Natural killer cell (primary cell): ENCODE results near the gene RUFY4. TPM values are rescaled to one million over a fixed set of nuclear protein-coding genes. Genes with fewer than 3 reads are reported as not detected.

Experiments used
- ATAC-seq, 3 donors: fragments of 150-1000 bp in 2 of 3; fragments of 200-7000 bp in 1 of 3; cut with Tn5 transposase; 1 replicate in 1 of 3; 2 replicates in 2 of 3; pipeline ENCODE4 v1.10.0; 2021; ENCODE audit warnings: mild to moderate bottlenecking in 2 of 3, moderate library complexity in 2 of 3
- DNase-seq, 2 donors: peaks; one replicate each; pipeline versions ENCODE4 v3.0.0 to v3.0.0-alpha.2; 2013 to 2021; ENCODE audit warnings: mixed read lengths in 1 of 2
- H3K27ac ChIP-seq: one replicate; pipeline ENCODE4 v1.5.1; 2013; ENCODE audit warnings: mild to moderate bottlenecking, low read length
- H3K27me3 ChIP-seq: one replicate; pipeline ENCODE4 v1.6.1; 2013; ENCODE audit warnings: low read length; ENCODE audit not compliant: control insufficient read depth, insufficient read depth
- H3K36me3 ChIP-seq: one replicate; pipeline ENCODE4 v1.6.1; 2013; ENCODE audit warnings: low read length; ENCODE audit not compliant: control insufficient read depth, insufficient read depth
- H3K4me1 ChIP-seq: one replicate; pipeline ENCODE4 v1.6.1; 2013; ENCODE audit warnings: low read length; ENCODE audit not compliant: control insufficient read depth, insufficient read depth
- H3K4me3 ChIP-seq: one replicate; pipeline ENCODE4 v1.5.1; 2013; ENCODE audit warnings: low read length
- H3K9me3 ChIP-seq: one replicate; pipeline ENCODE4 v1.6.1; 2013; ENCODE audit warnings: low read length; ENCODE audit not compliant: control insufficient read depth, insufficient read depth
- H3K27ac Mint-ChIP-seq, 2 donors: one replicate each; pipeline ENCODE4 v1.8.0; 2022; ENCODE audit warnings: mild to moderate bottlenecking in 2 of 2, mixed read lengths in 2 of 2, moderate library complexity in 1 of 2
- H3K27me3 Mint-ChIP-seq, 2 donors: one replicate each; pipeline ENCODE4 v1.8.0; 2022; ENCODE audit warnings: low read depth in 2 of 2, mixed read lengths in 2 of 2
- H3K36me3 Mint-ChIP-seq: one replicate; pipeline ENCODE4 v1.8.0; 2022; ENCODE audit warnings: mixed read lengths
- H3K4me1 Mint-ChIP-seq, 2 donors: one replicate each; pipeline ENCODE4 v1.8.0; 2022; ENCODE audit warnings: mixed read lengths in 2 of 2
- H3K4me3 Mint-ChIP-seq: one replicate; pipeline ENCODE4 v1.8.0; 2022; ENCODE audit warnings: mild to moderate bottlenecking, moderate library complexity, mixed read lengths
- H3K9me3 Mint-ChIP-seq, 2 donors: one replicate each; pipeline ENCODE4 v1.8.0; 2022; ENCODE audit warnings: mixed read lengths in 2 of 2
- CTCF ChIP-seq: fragments of 200-600 bp; IDR thresholded peaks from one replicate; pipeline ENCODE4 v1.8.0; 2022; ENCODE audit warnings: antibody characterized with exemption
- WGBS: methylation state at CpG from one replicate; pipeline ENCODE4 v1.1.7; 2013; ENCODE audit warnings: missing lambda C conversion rate; ENCODE audit not compliant: insufficient coverage; 5-methylcytosine and 5-hydroxymethylcytosine counted together
- intact Hi-C: fragments of 100-400 bp; cut with micrococcal nuclease; formaldehyde crosslinking; loops from one replicate; pipeline ENCODE4 v1.14.2; 2022
- total RNA-seq, 4 donors: library from RNA; stranded (reverse); fragments of 120-200 nt in 1 of 4; gene quantifications; one replicate each; pipeline versions ENCODE4 v1.2.3 to v1.2.4, GENCODE V29; 2013 to 2022

Gene RUFY4
- total RNA-seq, 3 donors from 2014 or later (not counting 1 experiment from before 2014, with no cell fraction given), result 0.82 to 3.1 (median 1.8) TPM

GRCh38 chr2:218123986-218124385 is 54.9 kb downstream of the RUFY4 start:
- peak overlapping the region; percentile 90 to 93 for H3K27ac Mint-ChIP-seq
- Histone ChIP-seq H3K27ac (no peak overlapping the region), H3K4me1 (peaks cover 43% of the 10 kb centered on the region), H3K36me3 (no peaks in the 10 kb centered on the region), H3K27me3 (no peaks in the 10 kb centered on the region), H3K4me3 (no peak overlapping the region), H3K9me3 (no peaks in the 10 kb centered on the region)
- WGBS, result 90% methylated on average over 3 of the region's 4 CpGs
- intact Hi-C loops, result no loop called here
- peaks cover 10% of the 10 kb centered on the region for H3K36me3 Mint-ChIP-seq
- ATAC-seq (no peak), DNase-seq (no peak)
- TF ChIP-seq CTCF, result no peak
- peaks cover 40 to 42% of the 10 kb centered on the region in 2 donors for H3K4me1 Mint-ChIP-seq
- H3K27me3 Mint-ChIP-seq, result no peaks in the 10 kb centered on the region
- H3K4me3 Mint-ChIP-seq, result no peak overlapping the region
- H3K9me3 Mint-ChIP-seq, result peaks cover 2 to 6% of the 10 kb centered on the region in 2 donors

GRCh38 chr2:218125095-218125494 is 56.0 kb downstream of the RUFY4 start:
- 23% methylated on average over 4 of the region's 4 CpGs for WGBS
- Histone ChIP-seq H3K27ac (peak overlapping the region; percentile 61), H3K4me1 (peaks cover 54% of the 10 kb centered on the region), H3K4me3 (peak overlapping the region; percentile 3), H3K36me3 (no peaks in the 10 kb centered on the region), H3K27me3 (no peaks in the 10 kb centered on the region), H3K9me3 (no peaks in the 10 kb centered on the region)
- peaks cover 51 to 53% of the 10 kb centered on the region in 2 donors for H3K4me1 Mint-ChIP-seq
- H3K27ac Mint-ChIP-seq, result peak overlapping the region; percentile 90 to 93
- H3K4me3 Mint-ChIP-seq, result peak overlapping the region; percentile 87
- no peak for DNase-seq
- ATAC-seq, result peak; percentile 62 to 86 (median 84)
- intact Hi-C loops, result loop anchor here (5.0 kb wide), 1 partner anchor 92 kb away; the partner anchor contains the start of gene ARPC2
- H3K9me3 Mint-ChIP-seq, result peaks cover 2 to 6% of the 10 kb centered on the region in 2 donors
- H3K36me3 Mint-ChIP-seq, result peaks cover 10% of the 10 kb centered on the region
- no peaks in the 10 kb centered on the region for H3K27me3 Mint-ChIP-seq
- TF ChIP-seq CTCF, result no peak

- ATAC-seq (peak; percentile 33 to 65 (median 49)), DNase-seq (no peak)
- no peaks in the 10 kb centered on the region for H3K27me3 Mint-ChIP-seq
- WGBS, result 7% methylated on average over 8 of the region's 8 CpGs
- intact Hi-C loops, result loop anchor here (5.0 kb wide), 1 partner anchor 92 kb away; the partner anchor contains the start of gene ARPC2
- Histone ChIP-seq H3K27ac (peak within 1 kb of the TSS; percentile 61), H3K4me1 (peaks cover 59% of the 10 kb centered on the region), H3K36me3 (no peaks in the 10 kb centered on the region), H3K9me3 (no peaks in the 10 kb centered on the region), H3K4me3 (peak within 1 kb of the TSS; percentile 3), H3K27me3 (no peaks in the 10 kb centered on the region)
- peaks cover 10% of the 10 kb centered on the region for H3K36me3 Mint-ChIP-seq
- peak within 1 kb of the TSS; percentile 90 to 93 for H3K27ac Mint-ChIP-seq
- peaks cover 2 to 6% of the 10 kb centered on the region in 2 donors for H3K9me3 Mint-ChIP-seq
- peaks cover 56 to 58% of the 10 kb centered on the region in 2 donors for H3K4me1 Mint-ChIP-seq
- peak within 1 kb of the TSS; percentile 87 for H3K4me3 Mint-ChIP-seq
- no peak for TF ChIP-seq CTCF
Measured at GRCh38 chr2:218125626-218126080, 56.6 kb downstream of the RUFY4 start, which contains the start of gene CXCR2. TSS of gene CXCR2 (plus strand) at chr2:218126028. CDS start at chr2:218134802, 8,774 bp downstream.
